OCI-LY7 (cell line): ENCODE data around the gene TRIO. TPM values are rescaled to one million over a fixed set of nuclear protein-coding genes. Genes with fewer than 3 reads are reported as not detected.
A peak's percentile ranks its signal among the peaks of the same experiment; 100 is the strongest.

Source experiments
- BruUV-seq: library from RNA; stranded (reverse); fragments of 400-500 nt; replicated peaks from 2 replicates; lab custom pipeline; 2021; lab: Mats Ljungman, UMichigan
- CTCF ChIA-PET: fragments of 300-600 bp; sonication (Branson Sonifier 250); formaldehyde crosslinking; loops from one replicate; lab custom pipeline; 2022; ENCODE audit warnings: antibody characterized with exemption; ENCODE audit not compliant: unreplicated experiment; lab: Charles Lee
- POLR2A ChIA-PET: fragments of 300-600 bp; sonication (Branson Sonifier 250); formaldehyde crosslinking; loops from one replicate; lab custom pipeline; 2022; ENCODE audit warnings: antibody characterized with exemption; lab: Charles Lee
- DNase-seq: peaks from one replicate; pipeline ENCODE4 v3.0.0-alpha.2; 2015; ENCODE audit warnings: low spot score
- H2AFZ ChIP-seq: fragments of 200-600 bp; sonication (generic), shearing (Covaris generic); 2 replicates; pipeline ENCODE4 v1.6.1; 2014; ENCODE audit warnings: mild to moderate bottlenecking, antibody characterized with exemption, low read length, moderate library complexity
- H3K27ac ChIP-seq: fragments of 200-600 bp; sonication (generic); 2 replicates; pipeline ENCODE4 v1.5.1; 2014; ENCODE audit warnings: mixed run types, low read depth, mild to moderate bottlenecking, moderate library complexity, low read length, inconsistent platforms; ENCODE audit not compliant: poor library complexity, severe bottlenecking
- H3K36me3 ChIP-seq: fragments of 200-600 bp; sonication (generic); 2 replicates; pipeline ENCODE4 v1.6.1; 2014; ENCODE audit warnings: mild to moderate bottlenecking, antibody characterized with exemption, low read length, moderate library complexity, mixed read lengths; ENCODE audit not compliant: insufficient read depth
- H3K4me1 ChIP-seq: fragments of 200-600 bp; sonication (generic); 2 replicates; pipeline ENCODE4 v1.5.1; 2014; ENCODE audit warnings: mild to moderate bottlenecking, low read length; ENCODE audit not compliant: insufficient read depth, poor library complexity, severe bottlenecking
- H3K4me2 ChIP-seq: fragments of 200-600 bp; sonication (generic); 2 replicates; pipeline ENCODE4 v1.6.1; 2014; ENCODE audit warnings: mild to moderate bottlenecking, low read length
- H3K4me3 ChIP-seq: fragments of 200-600 bp; sonication (generic); 2 replicates; pipeline ENCODE4 v1.5.1; 2014; ENCODE audit warnings: mild to moderate bottlenecking, low read depth, low read length; ENCODE audit not compliant: poor library complexity, severe bottlenecking
- H3K79me2 ChIP-seq: fragments of 200-600 bp; sonication (generic); 2 replicates; pipeline ENCODE4 v1.6.1; 2016; ENCODE audit warnings: low read depth, mild to moderate bottlenecking, low read length, moderate library complexity, mixed read lengths; ENCODE audit not compliant: insufficient read depth
- H3K9me2 ChIP-seq: fragments of 200-600 bp; sonication (generic); 2 replicates; pipeline ENCODE4 v1.6.1; 2016; ENCODE audit warnings: mild to moderate bottlenecking, low read length, mixed read lengths; ENCODE audit not compliant: insufficient read depth
- H3K9me3 ChIP-seq: fragments of 200-600 bp; sonication (generic); 2 replicates; pipeline ENCODE4 v1.6.1; 2014; ENCODE audit warnings: mild to moderate bottlenecking, mixed run types, low read length, mixed read lengths
- H4K20me1 ChIP-seq: fragments of 200-600 bp; sonication (generic); 2 replicates; pipeline ENCODE4 v1.6.1; 2014; ENCODE audit warnings: mild to moderate bottlenecking, antibody characterized with exemption, low read length, moderate library complexity, mixed read lengths; ENCODE audit not compliant: insufficient read depth
- CTCF ChIP-seq: fragments of 200-600 bp; sonication (generic); conservative IDR thresholded peaks from 2 replicates; pipeline ENCODE4 v1.5.1; 2014; ENCODE audit warnings: mild to moderate bottlenecking, antibody characterized with exemption, low read length, moderate library complexity, mixed read lengths
- EZH2phosphoT487 ChIP-seq: fragments of 200-600 bp; sonication (generic); IDR thresholded peaks from 2 replicates; pipeline ENCODE4 v1.6.1; 2018; ENCODE audit warnings: low read depth, borderline replicate concordance, mild to moderate bottlenecking, mixed run types, antibody characterized with exemption, low read length, moderate library complexity, mixed read lengths
- intact Hi-C: fragments of 100-400 bp; cut with micrococcal nuclease; formaldehyde crosslinking; loops from one replicate; pipeline ENCODE4 v1.10.0; 2022; ENCODE audit not compliant: unreplicated experiment
- total RNA-seq, 2 experiments: library from RNA; depleted of rRNA in 1 of 2; stranded (reverse); fragments of >200 nt in 1 of 2; shearing (Covaris generic) in 1 of 2; gene quantifications; 2 replicates each; pipeline ENCODE4 v1.2.3, GENCODE V29; 2014 to 2022

Gene TRIO
- total RNA-seq, 2 experiments from 2014 or later = 35.8 to 55.1 TPM

DNA sequence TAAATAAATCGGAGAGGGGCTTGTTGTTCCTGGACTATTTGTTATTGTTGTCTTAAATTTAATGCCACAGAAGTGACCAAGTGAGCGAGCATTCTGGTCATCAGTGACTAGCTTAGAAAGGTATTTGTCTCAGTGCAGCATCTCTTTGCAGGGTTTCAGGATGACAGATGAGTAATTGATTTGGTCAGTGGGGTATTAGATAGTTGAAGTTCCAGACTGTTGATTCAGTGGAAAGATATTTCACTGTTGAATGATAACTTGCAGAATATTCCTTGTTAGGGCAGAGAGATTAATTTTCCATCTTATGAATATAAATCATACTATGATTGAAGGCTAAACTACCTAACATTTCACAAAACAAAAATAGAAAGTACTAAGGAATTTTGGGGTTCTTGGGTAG is 122.4 kb downstream of the TRIO start:
- DNase-seq = no peak
- no TSS peak for BruUV-seq
- Histone ChIP-seq H3K36me3 (no peaks in the 10 kb centered on the region), H2AFZ (no peak overlapping the region), H3K79me2 (peaks cover 18% of the 10 kb centered on the region; the same call in 1 of the 2 replicates), H3K4me2 (peak overlapping the region; percentile 71; the same call in 1 of the 2 replicates), H3K9me2 (no peaks in the 10 kb centered on the region), H3K4me1 (peaks cover 46% of the 10 kb centered on the region), H3K27ac (no peak overlapping the region), H3K4me3 (no peak overlapping the region), H3K9me3 (no peaks in the 10 kb centered on the region), H4K20me1 (0 out of 2 replicates have a peak, but pooled peaks cover 1% of the 10 kb centered on the region)
- TF ChIP-seq EZH2phosphoT487 (no peak), CTCF (no peak)
- ChIA-PET CTCF (no interaction called here), POLR2A (interaction anchor here (0.6 to 0.7 kb wide), 2 partner anchors 76 to 302 kb away, joined by 4 to 5 read pairs; no protein-coding TSS in a partner anchor)
- intact Hi-C loops = loop anchor here (2.0 kb wide), 1 partner anchor 123 kb away; the partner anchor contains the start of gene TRIO

- BruUV-seq = no TSS peak
- H2AFZ ChIP-seq = no peak overlapping the region
- H3K4me1 ChIP-seq = peaks cover 41% of the 10 kb centered on the region
- DNase-seq = no peak
- ChIA-PET POLR2A (no interaction called here), CTCF (no interaction called here)
- intact Hi-C loops = no loop called here
- no peak for TF ChIP-seq CTCF
- TF ChIP-seq EZH2phosphoT487 = no peak
- H3K9me2 ChIP-seq = no peaks in the 10 kb centered on the region
- H3K4me2 ChIP-seq = no peak overlapping the region
- H3K27ac ChIP-seq = no peak overlapping the region
- H3K9me3 ChIP-seq = no peaks in the 10 kb centered on the region
- H3K36me3 ChIP-seq = no peaks in the 10 kb centered on the region
- H3K4me3 ChIP-seq = no peak overlapping the region
- peaks cover 18% of the 10 kb centered on the region; the same call in 1 of the 2 replicates for H3K79me2 ChIP-seq
- 0 out of 2 replicates have a peak, but pooled peaks cover 3% of the 10 kb centered on the region for H4K20me1 ChIP-seq
Observed at GRCh38 chr5:14266171-14266570, 123.0 kb downstream of the TRIO start.

DNA sequence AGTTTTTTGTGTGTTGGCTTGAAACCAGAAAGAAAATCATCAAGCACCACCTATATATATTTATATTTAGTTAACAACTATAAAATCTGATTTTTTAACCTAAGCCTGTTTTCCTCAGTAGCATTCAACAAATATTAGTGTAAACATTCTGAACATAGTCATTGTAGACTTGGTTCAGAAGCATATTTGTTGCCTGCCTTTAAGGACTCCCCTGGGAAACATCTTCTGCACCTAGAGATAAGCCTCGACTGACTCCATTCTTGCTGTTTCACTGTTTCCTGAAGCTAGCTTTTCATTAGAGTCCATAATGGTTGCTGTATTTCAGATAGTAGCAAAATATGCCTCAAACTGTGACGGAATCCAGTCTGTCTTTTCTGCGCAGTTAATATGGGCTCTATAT is 123.5 kb downstream of the TRIO start:
- Histone ChIP-seq H2AFZ (no peak overlapping the region), H3K4me1 (peaks cover 37% of the 10 kb centered on the region), H3K36me3 (no peaks in the 10 kb centered on the region), H3K4me2 (no peak overlapping the region), H3K27ac (no peak overlapping the region), H4K20me1 (0 out of 2 replicates have a peak, but pooled peaks cover 3% of the 10 kb centered on the region), H3K9me2 (no peaks in the 10 kb centered on the region), H3K4me3 (no peak overlapping the region), H3K79me2 (peaks cover 18% of the 10 kb centered on the region; the same call in 1 of the 2 replicates), H3K9me3 (no peaks in the 10 kb centered on the region)
- no peak for DNase-seq
- intact Hi-C loops = no loop called here
- ChIA-PET POLR2A (no interaction called here), CTCF (no interaction called here)
- BruUV-seq = no TSS peak
- TF ChIP-seq EZH2phosphoT487 (no peak), CTCF (no peak)
